LNCaP clone FGC (cell line): ENCODE measurements around the gene RAB3GAP1.

Experiments
- DNase-seq: peaks from one replicate; pipeline ENCODE4 v3.0.0-alpha.2; 2011; ENCODE audit warnings: low read depth
- H3K4me3 ChIP-seq: 2 replicates; pipeline ENCODE4 v1.5.1; 2011; ENCODE audit warnings: mild to moderate bottlenecking, low read depth, low read length, control low read depth
- CTCF ChIP-seq: IDR thresholded peaks from 2 replicates; pipeline ENCODE4 v1.5.1; 2012; ENCODE audit warnings: mild to moderate bottlenecking; ENCODE audit not compliant: control insufficient read depth, insufficient read depth; ENCODE audit errors: extremely low read depth

Gene RAB3GAP1

GRCh38 chr2:135052042-135052876 lies at the start of gene RAB3GAP1:
Gene RAB3GAP1, plus strand, starts transcription at chr2:135052292. Its CDS starts 16 bp downstream, at chr2:135052308.
- no peak for TF ChIP-seq CTCF
- peak; percentile 37 for DNase-seq
- peak within 1 kb of the TSS; percentile 97 for H3K4me3 ChIP-seq

- H3K4me3 ChIP-seq = no peak overlapping the region
- DNase-seq = no peak
- TF ChIP-seq CTCF = no peak
Measured at GRCh38 chr2:135002836-135003235, 49.3 kb upstream of the RAB3GAP1 start.

GRCh38 chr2:135004005-135004746 lies 47.9 kb upstream of the RAB3GAP1 start:
- no peak for DNase-seq
- H3K4me3 ChIP-seq = no peak overlapping the region
- peak; percentile 90 for TF ChIP-seq CTCF

GRCh38 chr2:135005753-135006152 lies 46.3 kb upstream of the RAB3GAP1 start:
- no peak overlapping the region for H3K4me3 ChIP-seq
- no peak for DNase-seq
- TF ChIP-seq CTCF = no peak

GRCh38 chr2:135009339-135009738 lies 42.8 kb upstream of the RAB3GAP1 start:
- no peak for TF ChIP-seq CTCF
- no peak for DNase-seq
- no peak overlapping the region for H3K4me3 ChIP-seq

- no peak for TF ChIP-seq CTCF
- no peak for DNase-seq
- H3K4me3 ChIP-seq = no peak overlapping the region
Measured at GRCh38 chr2:135010200-135010942, 41.7 kb upstream of the RAB3GAP1 start.
